ENCODE results near the gene TADA2A. TPM values are rescaled to one million over a fixed set of nuclear protein-coding genes. Genes with fewer than 3 reads are reported as not detected.

TADA2A gene
- total and polyA plus RNA-seq, 2 of the 8 experiments (the other 6 are each of a cell fraction or from before 2014, with no cell fraction given) = 8.4 to 18.5 TPM

DNA sequence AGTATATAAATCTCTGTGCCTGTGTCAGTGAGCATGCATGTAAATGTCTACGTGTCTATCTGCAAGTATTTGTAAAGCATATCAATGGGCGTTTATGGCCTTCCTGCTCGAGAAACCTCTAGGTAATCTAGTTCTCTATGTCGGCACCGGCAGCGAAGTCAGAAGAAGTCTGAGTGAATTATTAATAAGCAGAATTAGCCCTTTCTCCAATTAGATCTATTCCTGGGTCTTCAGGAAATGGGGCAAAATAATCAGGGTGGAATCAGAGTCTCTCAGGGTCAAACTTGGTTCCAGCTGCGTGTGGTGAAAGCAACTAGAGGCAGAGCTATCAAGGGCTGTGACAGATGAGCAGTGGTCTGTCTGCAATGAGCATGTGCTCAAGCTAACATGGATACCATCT lies 31.0 kb upstream of the TADA2A start, which contains the start of gene C17orf78:
Gene C17orf78, plus strand, starts transcription at position 280 of the 400 bp plus-strand sequence. Its CDS starts 108 bp downstream, at position 388.
- H3K27ac ChIP-seq (ENCODE audit: low read depth, low read length) = no peak within 1 kb of the TSS
- no peaks in the 10 kb centered on the region for H3K23me2 ChIP-seq (ENCODE audit: low read depth, low read length)
- H4K20me1 ChIP-seq (replicated peaks in 1 of 2; ENCODE audit: control insufficient read depth in 1 of 2, insufficient read depth in 2 of 2, low read length in 2 of 2) = no peaks in the 10 kb centered on the region
- H2BK5ac ChIP-seq (ENCODE audit: low read depth, low read length) = no peak within 1 kb of the TSS
- H3K27me3 ChIP-seq (replicated peaks in 1 of 4; ENCODE audit: control insufficient read depth in 3 of 4, extremely low read depth in 1 of 4, insufficient read depth in 3 of 4, low read length in 3 of 4) = no peaks in the 10 kb centered on the region
- no peaks in the 10 kb centered on the region; a peak in 1 of 7 replicates for H3K4me1 ChIP-seq (replicated peaks in 1 of 4; ENCODE audit: control insufficient read depth in 3 of 4, insufficient read depth in 4 of 4, low read length in 3 of 4)
- FAIRE-seq (no peak), DNase-seq (ENCODE audit: low read depth in 1 of 2, low spot score in 2 of 2) (no peak)
- H3K18ac ChIP-seq (ENCODE audit: extremely low read depth, low read length) = no peak within 1 kb of the TSS
- no peak within 1 kb of the TSS for H3K4me2 ChIP-seq (ENCODE audit: insufficient read depth in 1 of 2, low read depth in 2 of 2, low read length in 2 of 2)
- no peak within 1 kb of the TSS for H2AFZ ChIP-seq (ENCODE audit: low read length)
- H2BK12ac ChIP-seq (ENCODE audit: low read depth, low read length) = no peak within 1 kb of the TSS
- 93% methylated on average over 7 of the region's 7 CpGs; no CpG with 5 or more reads in 1 of the 2 experiments for WGBS, 2 experiments (ENCODE audit: extremely low coverage in 1 of 2, insufficient coverage in 1 of 2, insufficient read length in 1 of 2, insufficient replicate concordance in 2 of 2, low coverage in 1 of 2, low lambda C conversion rate in 2 of 2, missing lambda C conversion rate in 1 of 2)
- POLR2A ChIA-PET (ENCODE audit: partially characterized antibody) = interaction anchor here (1.3 to 1.5 kb wide), 2 partner anchors 32 to 89 kb away, joined by 3 to 4 read pairs; no protein-coding TSS in a partner anchor
- no peak within 1 kb of the TSS for H2AK5ac ChIP-seq (ENCODE audit: low read depth, low read length)
- H3K36me3 ChIP-seq (ENCODE audit: control insufficient read depth in 2 of 4, insufficient read depth in 4 of 4, low read length in 3 of 4) = no peaks in the 10 kb centered on the region
- no peaks in the 10 kb centered on the region for H3K79me1 ChIP-seq (ENCODE audit: low read depth, low read length)
- no peak within 1 kb of the TSS for H4K5ac ChIP-seq (ENCODE audit: insufficient read length, low read depth, low read length)
- H3K14ac ChIP-seq (ENCODE audit: insufficient read length) = no peak within 1 kb of the TSS
- no peak within 1 kb of the TSS for H4K91ac ChIP-seq (replicated peaks; ENCODE audit: insufficient read length, low read length)
- no peak within 1 kb of the TSS for H2BK20ac ChIP-seq (ENCODE audit: low read length)
- no peak within 1 kb of the TSS for H3K4me3 ChIP-seq (ENCODE audit: extremely low read depth in 1 of 4, insufficient read depth in 2 of 4, low read depth in 3 of 4, low read length in 4 of 4)
- no peak within 1 kb of the TSS for H2BK15ac ChIP-seq (ENCODE audit: low read length)
- no peak within 1 kb of the TSS for H3K4ac ChIP-seq (replicated peaks; ENCODE audit: insufficient read length, low read depth, low read length)
- H3K23ac ChIP-seq (ENCODE audit: insufficient read length) = no peak within 1 kb of the TSS
- H3K9ac ChIP-seq (replicated peaks in 1 of 4; ENCODE audit: extremely low read depth in 1 of 4, low read depth in 3 of 4, low read length in 3 of 4) = no peak within 1 kb of the TSS
- no peaks in the 10 kb centered on the region for H3K9me3 ChIP-seq (ENCODE audit: insufficient read depth in 2 of 2, low read depth in 1 of 2, low read length in 1 of 2)
- H3K79me2 ChIP-seq (ENCODE audit: control insufficient read depth in 1 of 2, insufficient read depth in 2 of 2, low read length in 2 of 2) = no peaks in the 10 kb centered on the region
- no peak within 1 kb of the TSS for H2BK120ac ChIP-seq (replicated peaks; ENCODE audit: low read depth, low read length)
- no peak within 1 kb of the TSS for H4K8ac ChIP-seq (ENCODE audit: extremely low read depth, insufficient read depth, low read length)
- CTCF ChIA-PET (ENCODE audit: partially characterized antibody) = interaction anchor here (0.6 to 6.6 kb wide), 13 partner anchors 8 to 210 kb away, joined by 3 to 126 read pairs (median 4); no protein-coding TSS in a partner anchor
- no peak within 1 kb of the TSS for H3K56ac ChIP-seq (replicated peaks; ENCODE audit: insufficient read length, low read depth, low read length)
- no peak for TF ChIP-seq TAF1 (IDR thresholded peaks at IDR 0.05; ENCODE audit: low read depth, low read length)
- TF ChIP-seq CHD2 (IDR thresholded peaks at IDR 0.05; ENCODE audit: low read length) = no peak
